HFFc6 (cell line): ENCODE data around the gene ANKRD22. TPM values are rescaled to one million over a fixed set of nuclear protein-coding genes. Genes with fewer than 3 reads are reported as not detected.

Experiments used
- DNase-seq: peaks from one replicate; pipeline ENCODE4 v3.0.0-alpha.2; 2018
- H3K27ac Mint-ChIP-seq: 2 replicates; pipeline ENCODE4 v1.8.0; 2020; ENCODE audit warnings: mild to moderate bottlenecking, mixed read lengths
- H3K27me3 Mint-ChIP-seq: 2 replicates; pipeline ENCODE4 v1.8.0; 2021; ENCODE audit warnings: mild to moderate bottlenecking, moderate library complexity, mixed read lengths; ENCODE audit not compliant: insufficient read depth
- H3K36me3 Mint-ChIP-seq: 2 replicates; pipeline ENCODE4 v1.8.0; 2021; ENCODE audit warnings: low read depth, mixed read lengths
- H3K4me1 Mint-ChIP-seq: 2 replicates; pipeline ENCODE4 v1.8.0; 2020; ENCODE audit warnings: low read depth, mixed read lengths
- H3K4me3 Mint-ChIP-seq: 2 replicates; pipeline ENCODE4 v1.8.0; 2020; ENCODE audit warnings: mild to moderate bottlenecking, moderate library complexity, mixed read lengths
- H3K9me3 Mint-ChIP-seq: 2 replicates; pipeline ENCODE4 v1.8.0; 2020; ENCODE audit warnings: mild to moderate bottlenecking, mixed read lengths
- CTCF ChIP-seq: fragments of 200-600 bp; sonication (generic); IDR thresholded peaks from 2 replicates; pipeline ENCODE4 v1.5.0; 2021; ENCODE audit warnings: antibody characterized with exemption, mild to moderate bottlenecking
- total RNA-seq, 6 experiments: library from RNA; stranded (reverse); fragmentation: NEBNext Ultra II Directional; extraction: Animal tissue kit (Norgen Biotek cat#: 25700); gene quantifications; 2 replicates in 1 of 6; 3 replicates in 5 of 6; pipeline ENCODE4 v1.2.3, GENCODE V29; 2021

ANKRD22 gene
- total RNA-seq, 6 experiments from 2014 or later = not detected

GRCh38 chr10:88794731-88795130, 56.9 kb downstream of the ANKRD22 start:
- no peak overlapping the region for H3K4me3 Mint-ChIP-seq
- H3K4me1 Mint-ChIP-seq = peaks cover 29% of the 10 kb centered on the region
- no peak overlapping the region for H3K27ac Mint-ChIP-seq
- no peak for TF ChIP-seq CTCF
- peaks cover 12% of the 10 kb centered on the region for H3K27me3 Mint-ChIP-seq
- H3K36me3 Mint-ChIP-seq = no peaks in the 10 kb centered on the region
- no peaks in the 10 kb centered on the region for H3K9me3 Mint-ChIP-seq
- DNase-seq = no peak

- TF ChIP-seq CTCF = no peak
- peak; percentile 33 for DNase-seq
- H3K36me3 Mint-ChIP-seq = no peaks in the 10 kb centered on the region
- H3K27me3 Mint-ChIP-seq = peaks cover 9% of the 10 kb centered on the region
- no peaks in the 10 kb centered on the region for H3K9me3 Mint-ChIP-seq
- H3K4me3 Mint-ChIP-seq = peak overlapping the region; percentile 34; the same call in 1 of the 2 replicates
- H3K4me1 Mint-ChIP-seq = peaks cover 29% of the 10 kb centered on the region
- no peak overlapping the region for H3K27ac Mint-ChIP-seq
Measured at GRCh38 chr10:88793712-88794299, 57.8 kb downstream of the ANKRD22 start.

- peaks cover 2% of the 10 kb centered on the region for H3K27me3 Mint-ChIP-seq
- no peaks in the 10 kb centered on the region for H3K9me3 Mint-ChIP-seq
- no peaks in the 10 kb centered on the region for H3K36me3 Mint-ChIP-seq
- DNase-seq = peak; percentile 18
- TF ChIP-seq CTCF = no peak
- H3K27ac Mint-ChIP-seq = no peak overlapping the region
- H3K4me3 Mint-ChIP-seq = no peak overlapping the region
- H3K4me1 Mint-ChIP-seq = peaks cover 29% of the 10 kb centered on the region
Measured at GRCh38 chr10:88792661-88793060, 59.0 kb downstream of the ANKRD22 start.

GRCh38 chr10:88791924-88792323, 59.7 kb downstream of the ANKRD22 start:
- Mint-ChIP-seq H3K4me1 (peaks cover 29% of the 10 kb centered on the region), H3K27ac (no peak overlapping the region), H3K27me3 (peaks cover 4% of the 10 kb centered on the region), H3K4me3 (no peak overlapping the region), H3K9me3 (no peaks in the 10 kb centered on the region), H3K36me3 (no peaks in the 10 kb centered on the region)
- peak; percentile 79 for TF ChIP-seq CTCF
- DNase-seq = peak; percentile 7

- Mint-ChIP-seq H3K9me3 (no peaks in the 10 kb centered on the region), H3K36me3 (no peaks in the 10 kb centered on the region), H3K4me3 (no peak overlapping the region), H3K27ac (no peak overlapping the region), H3K4me1 (peaks cover 19% of the 10 kb centered on the region), H3K27me3 (peaks cover 4% of the 10 kb centered on the region; the same call in 1 of the 2 replicates)
- no peak for DNase-seq
- TF ChIP-seq CTCF = no peak
Measured at GRCh38 chr10:88788924-88789323, 62.7 kb downstream of the ANKRD22 start.
